ENCODE data around the gene PAM.

- TF ChIP-seq CTCF (IDR thresholded peaks at IDR 0.05), result no peak
- TF ChIP-seq POLR2AphosphoS5 (IDR thresholded peaks at IDR 0.05), result no peak
Measured at GRCh38 chr5:102765350-102765749, 10.2 kb downstream of the PAM start.
